Activated CD4-positive, CD25-positive, alpha-beta regulatory T cell treated with anti-CD3 and anti-CD28 coated beads, Interleukin-2, amount 50 U/mL, for 72 hours (primary cell): ENCODE data around the gene NPR1.
"Not testable (repeated sequence)": the region's sequence is repeated elsewhere in the genome, so short reads cannot be mapped to it uniquely, and the experiment has no call there.

Experiments used
- DNase-seq: peaks from one replicate; pipeline ENCODE4 v3.0.0; 2021

Gene NPR1

DNA sequence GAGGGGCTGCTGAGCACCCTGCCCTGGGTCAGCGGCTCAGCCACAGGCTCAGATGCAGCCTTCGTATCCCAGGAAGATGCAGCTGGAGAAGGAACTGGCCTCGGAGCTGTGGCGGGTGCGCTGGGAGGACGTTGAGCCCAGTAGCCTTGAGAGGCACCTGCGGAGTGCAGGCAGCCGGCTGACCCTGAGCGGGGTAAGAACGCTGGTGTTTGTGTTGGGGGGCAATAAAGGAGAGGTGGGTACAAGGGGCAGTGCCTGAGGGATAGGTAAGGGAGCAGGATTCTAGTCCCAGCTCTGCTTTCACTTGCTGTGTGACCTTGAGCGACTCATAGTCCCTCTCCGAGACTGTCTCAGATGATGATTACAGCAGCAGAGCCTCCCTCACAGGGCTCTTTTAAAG, 6.4 kb downstream of the NPR1 start:
- no peak for DNase-seq

DNA sequence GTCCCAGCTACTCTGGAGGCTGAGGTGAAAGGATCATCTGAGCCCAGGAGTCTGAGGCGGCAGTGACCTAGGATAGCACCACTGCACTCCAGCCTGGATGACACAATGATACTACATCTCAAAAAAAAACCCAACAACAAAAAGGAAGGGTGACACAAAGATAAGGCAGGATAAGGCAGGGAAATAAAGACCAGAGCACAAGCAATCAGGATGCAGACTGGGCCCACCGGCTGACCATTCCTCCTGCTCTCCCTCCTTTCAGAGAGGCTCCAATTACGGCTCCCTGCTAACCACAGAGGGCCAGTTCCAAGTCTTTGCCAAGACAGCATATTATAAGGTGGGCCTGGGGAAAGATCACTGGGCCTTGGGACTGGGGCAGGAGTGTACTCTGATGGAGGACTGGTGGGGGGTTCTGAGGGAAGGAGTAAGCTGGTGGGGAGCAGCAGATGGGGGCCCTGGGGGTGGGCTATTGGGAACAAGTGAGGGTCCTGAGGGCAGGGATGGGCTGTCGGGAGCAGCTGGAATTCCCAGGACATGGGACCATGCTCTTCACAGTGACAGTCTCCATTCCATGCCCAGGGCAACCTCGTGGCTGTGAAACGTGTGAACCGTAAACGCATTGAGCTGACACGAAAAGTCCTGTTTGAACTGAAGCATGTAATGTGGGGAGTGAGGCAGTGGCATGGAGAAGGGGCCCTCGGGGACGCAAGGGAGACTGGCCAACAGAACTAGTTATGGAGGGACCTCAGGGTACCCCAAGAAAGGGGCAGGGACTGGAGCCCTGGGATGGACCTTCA, 7.3 kb downstream of the NPR1 start:
- DNase-seq = no peak

DNA sequence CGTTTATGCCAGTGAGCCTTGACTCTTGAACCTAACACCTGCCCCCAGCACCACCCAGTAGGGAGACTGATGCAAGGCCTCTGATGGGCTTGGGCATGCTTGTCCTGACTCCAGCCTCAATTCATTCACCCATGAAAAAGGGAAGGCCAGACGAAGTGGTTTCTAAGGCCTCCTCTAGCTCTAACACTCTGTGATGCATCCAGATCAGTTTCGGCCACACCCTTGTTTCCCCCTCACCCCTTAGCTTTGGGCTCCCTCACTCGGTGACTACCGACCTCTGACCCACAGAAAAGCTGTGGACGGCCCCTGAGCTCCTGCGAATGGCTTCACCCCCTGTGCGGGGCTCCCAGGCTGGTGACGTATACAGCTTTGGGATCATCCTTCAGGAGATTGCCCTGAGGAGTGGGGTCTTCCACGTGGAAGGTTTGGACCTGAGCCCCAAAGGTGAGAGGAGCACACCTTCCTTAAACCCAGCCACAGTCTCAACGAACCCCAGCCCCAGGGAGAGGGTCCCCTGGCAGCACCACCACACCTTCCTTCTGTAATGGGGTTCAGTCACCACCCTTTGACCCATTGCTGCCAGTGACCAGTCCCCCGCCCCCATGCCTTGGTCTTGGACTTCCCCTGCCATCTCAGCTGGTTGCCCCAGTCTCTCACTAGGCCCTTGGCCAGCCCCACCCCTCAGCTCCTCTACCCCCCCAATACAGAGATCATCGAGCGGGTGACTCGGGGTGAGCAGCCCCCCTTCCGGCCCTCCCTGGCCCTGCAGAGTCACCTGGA, 9.0 kb downstream of the NPR1 start:
- no peak for DNase-seq

DNA sequence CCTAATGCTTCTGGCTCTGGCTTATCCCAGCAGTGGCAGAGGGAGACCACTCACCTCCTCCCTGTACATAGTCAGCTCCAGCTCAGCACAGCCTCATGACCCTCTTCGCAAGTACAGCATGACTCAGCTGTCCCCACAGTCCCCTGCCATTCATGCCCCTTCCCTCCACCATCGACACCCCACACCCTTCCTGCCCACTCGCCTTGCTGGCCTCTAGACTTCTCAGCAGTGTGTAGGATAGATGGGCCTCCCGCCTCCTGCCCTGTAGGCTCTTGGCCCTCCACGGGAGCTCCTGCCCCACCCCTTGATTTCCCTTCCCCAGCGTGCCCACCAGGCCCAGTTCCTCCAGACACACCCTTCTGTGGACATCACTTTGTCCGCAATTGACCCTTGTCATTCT, 9.8 kb downstream of the NPR1 start:
- DNase-seq = no peak

DNA sequence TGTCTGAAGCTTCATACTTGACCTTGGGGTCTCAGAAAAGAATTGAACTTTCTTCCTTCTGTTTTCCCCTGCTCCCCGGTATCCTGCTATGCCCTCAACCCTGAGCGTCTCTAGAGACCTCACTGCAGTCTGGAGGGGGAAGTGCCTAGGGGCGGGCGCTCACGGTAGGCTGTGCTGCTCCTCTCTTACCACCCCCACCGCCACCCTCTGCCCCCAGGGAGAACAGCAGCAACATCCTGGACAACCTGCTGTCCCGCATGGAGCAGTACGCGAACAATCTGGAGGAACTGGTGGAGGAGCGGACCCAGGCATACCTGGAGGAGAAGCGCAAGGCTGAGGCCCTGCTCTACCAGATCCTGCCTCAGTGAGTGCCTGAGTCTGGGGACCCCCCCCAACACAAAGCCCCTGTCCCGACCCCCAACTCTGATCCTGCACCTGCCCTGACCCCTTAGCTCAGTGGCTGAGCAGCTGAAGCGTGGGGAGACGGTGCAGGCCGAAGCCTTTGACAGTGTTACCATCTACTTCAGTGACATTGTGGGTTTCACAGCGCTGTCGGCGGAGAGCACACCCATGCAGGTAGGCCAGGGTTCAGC, 10.3 kb downstream of the NPR1 start:
- no peak for DNase-seq

DNA sequence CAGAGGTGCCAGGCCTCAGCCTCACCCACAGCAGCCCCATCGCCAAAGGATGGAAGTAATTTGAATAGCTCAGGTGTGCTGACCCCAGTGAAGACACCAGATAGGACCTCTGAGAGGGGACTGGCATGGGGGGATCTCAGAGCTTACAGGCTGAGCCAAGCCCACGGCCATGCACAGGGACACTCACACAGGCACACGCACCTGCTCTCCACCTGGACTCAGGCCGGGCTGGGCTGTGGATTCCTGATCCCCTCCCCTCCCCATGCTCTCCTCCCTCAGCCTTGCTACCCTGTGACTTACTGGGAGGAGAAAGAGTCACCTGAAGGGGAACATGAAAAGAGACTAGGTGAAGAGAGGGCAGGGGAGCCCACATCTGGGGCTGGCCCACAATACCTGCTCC, 15.0 kb downstream of the NPR1 start:
- DNase-seq = no peak

DNA sequence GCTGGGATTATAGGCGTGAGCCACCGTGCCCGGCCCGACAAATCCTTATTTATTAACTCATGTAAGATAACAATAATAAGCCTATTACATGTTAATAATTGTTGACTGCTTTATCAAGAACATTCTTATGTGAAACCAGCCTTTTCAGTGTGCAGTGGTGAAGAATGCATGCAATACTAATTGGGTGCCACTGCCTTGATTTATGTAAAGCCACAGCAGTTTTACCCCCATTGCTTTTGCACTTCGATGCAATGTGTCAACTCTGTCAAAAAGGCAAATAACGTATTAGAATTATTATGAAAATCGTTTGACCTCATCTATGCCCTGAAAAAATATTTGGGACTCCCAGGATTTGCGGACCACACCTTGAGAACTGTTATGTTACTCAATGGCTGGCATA, 18.3 kb downstream of the NPR1 start:
- no peak for DNase-seq

DNA sequence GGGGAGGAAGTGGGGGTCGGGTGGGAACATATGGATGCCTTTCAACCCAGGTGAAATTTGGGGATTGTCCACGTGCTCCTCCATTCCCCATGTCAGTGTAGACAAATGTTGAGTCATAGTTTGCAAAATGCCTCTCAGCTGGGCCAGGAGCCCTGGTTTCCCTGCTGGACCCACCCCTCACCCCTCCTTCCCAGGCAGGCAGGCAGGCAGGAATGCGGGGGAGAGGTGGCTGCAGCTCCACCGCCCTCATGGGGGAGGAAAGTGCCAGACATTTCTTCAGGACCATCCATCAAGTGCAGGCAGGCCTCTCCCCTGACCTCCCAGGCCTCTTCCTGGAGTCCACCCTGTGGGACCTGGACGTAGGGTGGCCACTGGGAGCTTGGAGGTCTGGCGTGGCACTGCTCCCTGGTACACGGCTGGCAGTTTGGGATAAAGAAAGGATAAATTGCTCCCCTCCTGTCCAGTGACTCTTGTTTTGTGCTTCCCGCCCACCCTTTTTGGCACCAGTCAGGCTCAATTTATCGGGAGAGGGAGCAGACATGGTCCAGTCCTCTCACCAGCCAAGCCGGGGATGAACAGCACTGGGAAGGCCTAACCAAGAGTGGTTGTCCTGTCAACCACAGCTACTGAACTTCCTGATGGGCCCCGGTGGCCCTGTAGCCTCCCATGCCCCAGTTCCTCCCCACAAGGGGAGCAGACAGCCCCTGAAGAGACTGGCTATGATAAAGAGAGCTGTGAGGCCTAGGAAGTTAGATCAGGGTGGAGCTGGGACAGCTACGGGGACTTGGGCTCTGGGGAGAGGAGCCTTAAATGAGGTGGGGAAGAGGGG, 18.9 kb downstream of the NPR1 start:
- no peak for DNase-seq

DNA sequence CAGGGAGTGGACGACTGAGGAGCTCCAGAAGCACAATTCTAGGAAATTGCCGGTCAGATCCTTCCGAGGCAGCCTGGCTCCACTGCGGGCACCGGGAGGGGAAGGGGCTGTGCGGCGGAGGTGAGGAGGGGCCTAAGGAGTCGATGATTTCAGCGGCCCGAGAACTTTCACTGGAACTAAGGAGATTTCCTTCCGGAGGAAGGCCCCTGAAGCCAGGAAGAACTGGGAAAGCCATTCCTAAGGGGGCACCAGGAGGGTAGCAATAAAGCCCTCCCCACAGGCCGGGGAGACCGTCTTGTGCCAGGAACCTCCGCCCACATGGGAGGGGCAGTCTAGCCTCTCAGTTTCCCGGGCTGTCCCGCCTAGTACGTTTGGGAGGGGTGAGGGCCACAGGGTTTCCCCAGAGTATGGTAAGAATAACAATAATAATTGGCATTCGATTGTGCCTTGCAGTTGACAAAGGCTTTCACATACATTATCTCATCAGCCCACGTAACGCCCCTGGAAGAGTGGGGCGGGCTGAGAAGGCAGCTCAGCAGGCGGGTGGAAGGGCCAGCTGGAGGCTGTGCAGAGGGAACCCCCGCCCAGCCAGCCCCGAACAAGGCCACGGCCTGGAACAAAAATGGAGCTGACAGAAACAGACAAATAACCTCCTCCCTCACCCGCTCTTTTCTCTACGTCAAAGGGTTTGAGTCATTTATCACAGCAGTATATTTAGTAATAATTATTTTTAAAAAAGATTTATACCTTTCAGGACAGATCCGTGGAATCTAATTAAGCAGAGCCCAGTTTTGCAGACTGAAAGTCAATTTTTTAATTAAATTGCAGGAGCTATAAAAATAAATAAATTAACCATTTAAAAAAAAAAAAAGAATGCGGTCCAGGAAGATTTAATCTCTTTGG, 19.8 kb downstream of the NPR1 start:
- DNase-seq = no peak

DNA sequence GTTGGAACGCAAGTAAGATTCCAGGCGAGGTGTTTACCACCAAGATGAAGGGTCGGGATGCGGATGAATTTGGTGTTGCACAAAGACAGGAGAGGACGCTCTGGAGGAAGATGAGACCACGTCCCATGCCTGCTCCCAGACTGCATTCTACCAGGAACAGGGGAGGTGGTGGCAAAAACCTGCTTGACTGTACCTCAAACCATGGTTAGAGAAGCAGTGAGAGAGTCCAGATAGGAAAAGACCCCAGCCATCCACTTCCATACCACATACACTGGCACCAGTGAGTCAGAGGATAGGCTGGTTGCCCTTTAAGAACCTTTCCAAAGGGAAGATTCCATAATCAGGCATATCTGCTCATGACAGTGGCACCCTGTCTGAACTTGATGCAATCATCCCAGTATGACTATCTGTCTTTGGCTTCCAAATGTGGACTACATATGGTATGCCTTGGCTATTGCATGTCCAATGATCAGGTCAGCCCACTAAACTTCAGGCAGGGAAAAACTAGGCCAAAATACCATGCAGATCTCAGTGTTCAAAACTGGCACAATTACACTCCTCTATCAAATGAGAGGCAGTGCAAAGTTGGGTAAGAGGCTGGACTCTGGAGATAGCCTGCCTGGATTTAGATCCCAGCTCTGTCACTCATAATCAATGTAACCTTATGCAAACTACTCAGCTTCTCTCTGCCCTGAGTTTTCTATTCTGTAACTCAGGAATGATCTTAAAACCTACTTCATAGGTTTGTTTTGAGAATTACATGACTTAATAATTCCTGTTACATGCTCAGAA, 20.6 kb downstream of the NPR1 start:
- no peak for DNase-seq

DNA sequence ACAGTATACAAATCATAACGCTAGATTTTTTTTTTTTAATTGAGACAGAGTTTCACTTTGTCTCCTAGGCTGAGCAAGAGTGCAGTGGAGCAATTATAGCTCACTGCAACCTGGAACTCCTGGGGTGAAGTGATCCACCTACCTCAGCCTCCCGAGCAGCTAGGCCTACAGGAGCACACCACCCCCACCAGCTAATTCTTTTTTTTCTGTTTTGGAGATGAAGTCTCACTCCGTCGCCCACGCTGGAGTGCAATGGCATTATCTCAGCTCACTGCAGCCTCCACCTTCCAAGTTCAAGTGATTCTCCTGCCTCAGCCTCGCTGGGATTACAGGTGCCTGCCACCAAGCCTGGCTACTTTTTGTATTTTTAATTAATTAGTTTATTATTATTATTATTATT, 21.3 kb downstream of the NPR1 start:
- DNase-seq = no peak

DNA sequence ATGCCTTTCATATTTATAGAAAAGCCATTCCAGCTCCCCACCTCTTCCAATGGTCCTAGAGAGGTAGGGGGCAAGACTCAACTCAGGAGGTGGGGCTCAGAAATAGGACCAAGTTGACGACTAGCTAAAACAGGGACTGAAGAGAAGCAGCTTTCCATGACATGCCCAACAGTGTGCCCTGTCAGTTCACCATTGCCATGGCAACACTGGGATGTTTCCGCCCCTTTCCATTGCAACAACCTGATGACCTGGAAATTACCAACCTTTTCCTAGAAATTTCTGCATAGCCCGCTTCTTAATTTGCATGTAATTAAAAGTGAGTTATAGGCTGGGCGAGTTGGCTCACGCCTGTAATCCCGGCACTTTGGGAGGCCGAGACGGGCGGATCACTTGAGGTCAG, 27.0 kb downstream of the NPR1 start:
- no peak for DNase-seq

DNA sequence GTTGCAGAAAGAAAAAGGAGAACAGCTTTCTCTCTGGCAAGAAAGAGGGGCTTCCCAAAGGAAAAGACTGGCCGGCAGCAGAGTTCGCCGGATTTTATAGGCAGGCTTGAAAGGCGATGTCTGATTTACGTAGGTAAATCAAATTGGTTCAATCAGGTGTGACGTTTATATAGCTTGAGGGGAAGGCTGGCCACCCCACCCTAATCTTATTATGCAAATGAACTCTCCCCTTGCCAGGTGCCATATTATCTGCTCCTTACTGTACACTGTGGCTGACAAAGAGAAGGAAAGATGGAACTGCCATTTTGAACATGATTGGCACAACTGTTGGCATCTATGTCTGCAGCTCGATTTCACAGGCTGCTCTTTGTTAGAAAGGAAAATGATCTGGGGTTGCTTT, 32.5 kb downstream of the NPR1 start:
- no peak for DNase-seq

DNA sequence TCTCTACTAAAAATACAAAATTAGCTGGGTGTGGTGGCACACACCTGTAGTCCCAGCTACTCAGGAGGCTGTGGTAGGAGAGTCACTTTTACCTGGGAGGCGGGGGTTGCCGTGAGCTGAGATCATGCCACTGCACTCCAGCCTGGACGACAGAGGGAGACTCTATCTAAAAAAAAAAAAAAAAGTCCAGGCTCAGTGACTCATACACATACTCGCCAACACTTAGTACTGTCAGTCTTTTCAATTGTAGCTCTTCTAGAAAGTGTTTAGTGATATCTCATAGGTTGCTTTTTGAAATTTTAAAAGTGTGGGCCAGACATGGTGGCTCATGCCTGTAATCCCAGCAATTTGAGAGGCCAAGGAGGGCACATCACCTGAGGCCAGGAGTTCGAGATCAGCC, 37.7 kb downstream of the NPR1 start:
- DNase-seq = not testable (repeated sequence)

DNA sequence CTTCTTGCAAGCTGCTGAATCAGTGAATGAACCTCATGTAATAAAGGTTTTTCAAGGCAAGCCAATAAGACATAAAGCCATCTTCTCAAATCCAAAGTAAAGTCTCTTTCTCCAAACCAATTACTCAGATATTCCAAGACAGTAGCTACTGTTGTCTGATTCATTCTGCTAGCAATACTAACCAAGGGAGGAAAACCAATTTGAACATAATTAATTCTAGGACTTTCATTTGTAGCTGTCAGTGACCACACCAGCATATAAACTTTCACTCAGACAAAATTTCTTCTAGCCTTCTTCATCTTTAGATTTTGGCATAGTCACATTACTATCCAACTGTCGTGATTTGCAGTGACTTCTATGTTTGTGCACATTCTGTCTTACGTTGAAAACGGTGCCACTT, 38.8 kb downstream of the NPR1 start:
- DNase-seq = no peak

DNA sequence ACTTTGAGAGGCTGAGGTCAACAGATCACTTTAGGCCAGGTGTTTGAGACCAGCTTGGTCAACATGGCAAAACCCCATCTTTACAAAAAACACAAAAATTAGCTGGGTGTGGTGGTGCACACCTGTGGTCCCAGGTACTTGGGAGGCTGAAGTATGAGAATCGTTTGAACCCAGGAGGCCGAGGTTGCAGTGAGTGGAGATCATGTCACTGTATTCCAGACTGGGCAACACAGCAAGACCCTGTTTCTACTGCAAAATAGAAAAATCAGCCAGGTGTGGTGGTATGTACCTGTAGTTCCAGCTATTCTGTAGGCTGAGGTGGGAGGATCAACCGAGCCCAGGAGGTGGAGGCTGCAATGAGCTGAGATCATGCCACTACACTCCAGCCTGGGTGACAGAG, 45.2 kb downstream of the NPR1 start:
- DNase-seq = no peak

DNA sequence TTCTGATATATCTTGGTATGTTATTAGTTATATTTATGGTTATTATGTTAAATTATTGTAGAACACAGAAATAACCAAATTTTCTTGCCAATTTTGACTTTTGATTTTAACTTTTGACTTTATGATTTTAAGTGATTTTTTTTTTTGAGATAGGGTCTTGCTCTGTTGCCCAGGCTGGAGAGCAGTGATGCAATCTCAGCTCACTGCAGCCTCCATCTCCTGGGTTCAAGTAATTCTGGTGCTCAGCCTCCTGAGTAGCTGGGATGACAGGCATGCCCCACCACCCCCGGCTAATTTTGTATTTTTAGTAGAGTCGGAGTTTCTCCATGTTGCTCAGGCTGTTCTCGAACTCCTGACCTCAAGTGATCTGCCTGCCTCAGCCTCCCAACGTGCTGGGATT, 46.1 kb downstream of the NPR1 start:
- not testable (repeated sequence) for DNase-seq

DNA sequence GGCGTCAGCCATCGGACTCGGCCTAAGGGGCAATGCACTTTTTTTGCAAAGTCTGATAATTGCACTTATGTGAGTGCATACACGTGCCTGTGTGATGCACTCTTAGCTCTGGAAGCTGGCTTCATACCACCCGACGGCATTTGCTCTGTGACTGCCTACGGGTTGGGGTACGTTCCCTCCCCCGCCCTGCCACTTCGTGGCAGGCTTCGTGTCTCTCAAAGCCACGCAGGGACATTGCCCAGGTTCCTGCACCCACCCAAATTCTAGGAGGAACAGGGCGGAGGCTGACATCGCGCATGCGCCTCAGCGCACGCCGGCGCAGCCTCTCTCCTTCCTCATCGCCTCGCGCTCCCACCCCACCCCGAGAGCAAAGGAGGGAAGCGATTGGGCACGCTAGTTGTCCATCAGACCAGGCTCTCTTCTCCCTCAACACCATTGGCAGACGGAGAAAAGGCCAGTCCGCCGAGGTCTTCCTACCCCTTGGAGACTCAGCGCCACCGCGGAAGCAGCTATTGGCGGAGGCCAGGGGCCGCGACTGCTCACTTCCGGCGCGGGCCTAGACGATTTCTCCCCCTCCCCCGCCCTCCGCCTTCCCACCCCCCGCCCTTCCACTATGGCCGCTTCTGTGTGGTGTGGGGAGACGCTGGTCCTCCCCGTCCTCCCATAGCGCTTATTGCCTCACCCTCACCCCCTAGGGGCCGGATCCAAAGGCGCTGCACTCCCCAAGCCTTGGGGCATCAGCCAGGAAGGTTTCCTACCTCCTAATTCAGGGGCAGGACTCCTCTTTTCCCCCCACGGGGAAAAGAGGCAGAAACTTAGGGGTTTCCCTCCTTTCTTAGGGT, 49.2 kb downstream of the NPR1 start, which contains the start of gene INTS3:
INTS3 (plus strand) TSS at position 588 of the 842 bp plus-strand sequence. CDS start 585 bp downstream, outside the sequence.
- DNase-seq = peak; percentile 97

DNA sequence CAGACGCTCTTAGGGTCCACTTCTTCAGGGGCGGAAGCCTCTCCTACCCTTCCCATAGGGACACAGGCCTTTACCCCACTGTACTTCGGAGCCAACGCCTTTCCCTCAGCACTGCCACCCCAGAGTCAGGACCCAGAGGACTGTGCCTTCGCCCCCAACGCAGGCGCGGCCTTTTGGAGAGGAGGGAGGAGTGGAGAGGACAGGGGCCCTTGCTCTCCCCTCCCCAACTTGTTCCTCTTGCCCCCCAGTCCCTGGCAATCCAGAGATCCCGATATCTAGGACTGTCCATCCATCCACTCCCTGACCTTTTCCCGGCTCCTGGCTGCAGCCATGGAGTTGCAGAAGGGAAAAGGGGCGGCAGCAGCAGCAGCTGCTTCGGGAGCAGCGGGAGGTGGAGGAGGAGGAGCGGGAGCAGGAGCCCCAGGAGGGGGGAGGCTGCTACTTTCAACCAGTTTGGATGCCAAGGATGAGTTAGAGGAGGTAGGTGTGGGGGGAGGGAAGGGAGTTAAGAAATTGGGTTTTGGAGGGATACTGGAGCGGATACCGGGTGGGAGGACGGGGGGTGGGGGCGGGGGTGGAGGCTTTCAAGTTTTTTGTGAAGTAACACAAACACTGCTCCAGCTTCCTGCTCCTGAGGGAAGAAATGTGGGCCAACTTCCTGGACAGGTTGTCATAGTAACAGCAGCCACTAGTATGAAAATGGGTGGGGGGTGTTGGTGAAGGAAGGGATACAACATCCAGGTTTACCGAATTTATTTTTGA, 50.0 kb downstream of the NPR1 start:
- DNase-seq = peak; percentile 47
